ENCODE results near the gene CLDN9. TPM values are rescaled to one million over a fixed set of nuclear protein-coding genes. Genes with fewer than 3 reads are reported as not detected.

Gene CLDN9
- total RNA-seq, 2 donors from 2014 or later: 0.11 TPM; not detected in 1

Other genes starting within 250 kb of the CLDN9 start
- 100 to 1,000 TPM; 218 to 224 TPM for gene ELOB, start 235.6 kb upstream of the CLDN9 start, total RNA-seq
- not detected for gene PRSS33, start 225.4 kb upstream of the CLDN9 start, total RNA-seq
- gene PRSS41, start 214.5 kb upstream of the CLDN9 start, total RNA-seq: not detected
- 1 to 10 TPM; 1.8 to 2.4 TPM for gene PRSS21, start 195.7 kb upstream of the CLDN9 start, total RNA-seq
- gene ZG16B, start 182.6 kb upstream of the CLDN9 start, total RNA-seq: 1 to 10 TPM in 1 of 2 donors, under 1 TPM in 1; 0.48 to 1.4 TPM
- gene PRSS22, start 154.8 kb upstream of the CLDN9 start, total RNA-seq: under 1 TPM in 1 of 2 donors, not detected in 1; 0.34 TPM
- 10 to 100 TPM in 1 of 2 donors, 1 to 10 TPM in 1; 9.4 to 17.4 TPM for gene FLYWCH2, start 129.7 kb upstream of the CLDN9 start, total RNA-seq
- gene FLYWCH1, start 101.0 kb upstream of the CLDN9 start, total RNA-seq: 10 to 100 TPM; 28.8 to 55.4 TPM
- gene KREMEN2, start 48.6 kb upstream of the CLDN9 start, total RNA-seq: not detected
- 10 to 100 TPM; 24.0 to 31.6 TPM for gene PAQR4, start 43.6 kb upstream of the CLDN9 start, total RNA-seq
- 100 to 1,000 TPM; 125 to 193 TPM for gene PKMYT1, start 32.5 kb upstream of the CLDN9 start, total RNA-seq
- not detected for gene CLDN6, start 5.3 kb downstream of the CLDN9 start, total RNA-seq
- 10 to 100 TPM in 1 of 2 donors, 1 to 10 TPM in 1; 7.6 to 14.6 TPM for gene TNFRSF12A, start 7.4 kb downstream of the CLDN9 start, total RNA-seq
- gene HCFC1R1, start 11.0 kb downstream of the CLDN9 start, total RNA-seq: 10 to 100 TPM; 40.9 to 47.3 TPM
- 10 to 100 TPM; 35.3 to 65.2 TPM for gene THOC6, start 11.1 kb downstream of the CLDN9 start, total RNA-seq
- 1 to 10 TPM in 1 of 2 donors, not detected in 1; 2.9 TPM for gene BICDL2, start 24.0 kb downstream of the CLDN9 start, total RNA-seq
- gene MMP25, start 33.6 kb downstream of the CLDN9 start, total RNA-seq: 1 to 10 TPM; 1.8 to 2.0 TPM
- gene IL32, start 52.7 kb downstream of the CLDN9 start, total RNA-seq: 1,000 to 10,000 TPM; 2,042 to 3,291 TPM
- gene ZSCAN10, start 86.4 kb downstream of the CLDN9 start, total RNA-seq: under 1 TPM; 0.14 to 0.68 TPM
- gene ZNF205, start 99.7 kb downstream of the CLDN9 start, total RNA-seq: under 1 TPM in 1 of 2 donors, not detected in 1; 0.18 TPM
- gene ZNF213, start 122.1 kb downstream of the CLDN9 start, total RNA-seq: 1 to 10 TPM; 6.1 to 8.2 TPM
- gene OR1F1, start 175.3 kb downstream of the CLDN9 start, total RNA-seq: not detected
- gene ZNF200, start 222.2 kb downstream of the CLDN9 start, total RNA-seq: 10 to 100 TPM in 1 of 2 donors, 1 to 10 TPM in 1; 9.2 to 19.3 TPM
- gene MEFV, start 243.7 kb downstream of the CLDN9 start, total RNA-seq: under 1 TPM in 1 of 2 donors, not detected in 1; 0.16 TPM